Nephron (organoid): ENCODE results near the gene ARG2.

Experiments used
- H3K27ac Mint-ChIP-seq, 3 experiments: 2 replicates each; pipeline ENCODE4 v1.8.0; 2020; ENCODE audit warnings: mixed read lengths in 3 of 3, mild to moderate bottlenecking in 2 of 3, moderate library complexity in 1 of 3
- H3K27me3 Mint-ChIP-seq: 2 replicates; pipeline ENCODE4 v1.8.0; 2021; ENCODE audit warnings: low read depth, mild to moderate bottlenecking, moderate library complexity, mixed read lengths
- H3K36me3 Mint-ChIP-seq: 2 replicates; pipeline ENCODE4 v1.8.0; 2020; ENCODE audit warnings: low read depth, mixed read lengths
- H3K4me1 Mint-ChIP-seq: 2 replicates; pipeline ENCODE4 v1.8.0; 2020; ENCODE audit warnings: mixed read lengths
- H3K4me3 Mint-ChIP-seq, 3 experiments: 2 replicates each; pipeline ENCODE4 v1.8.0; 2020; ENCODE audit warnings: mild to moderate bottlenecking in 3 of 3, mixed read lengths in 3 of 3, moderate library complexity in 2 of 3
- H3K9me3 Mint-ChIP-seq: 2 replicates; pipeline ENCODE4 v1.8.0; 2020; ENCODE audit warnings: mixed read lengths
- TF ChIP-seq, protein P1 (sequence below), 3 experiments: fragments of 200-600 bp; sonication (generic); IDR thresholded peaks; one replicate each; pipeline ENCODE4 v1.5.0; 2021; ENCODE audit warnings: antibody characterized with exemption in 3 of 3; ENCODE audit not compliant: unreplicated experiment in 3 of 3

Gene ARG2

DNA sequence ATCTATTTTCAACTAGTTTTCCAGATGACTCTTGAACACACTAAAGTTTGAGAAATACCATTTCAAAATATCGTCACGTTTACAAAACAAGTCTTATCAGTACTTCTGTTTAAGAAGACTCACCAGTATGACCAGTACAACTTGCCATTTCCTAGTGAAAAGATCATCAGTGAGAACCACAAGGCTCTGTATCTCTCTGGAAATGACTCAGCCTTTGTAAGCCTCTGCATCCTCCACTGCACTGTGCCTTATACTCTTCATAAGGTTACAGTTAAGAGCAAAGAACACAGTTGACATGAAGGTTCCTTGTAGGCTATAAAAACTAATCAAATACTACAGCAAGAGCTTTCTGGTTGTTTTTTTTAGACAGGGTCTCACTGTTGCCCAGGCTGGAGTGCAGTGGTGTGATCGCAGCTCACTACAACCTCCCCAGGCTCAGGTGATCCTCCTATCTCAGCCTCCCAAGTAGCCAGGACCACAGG is 60.4 kb downstream of the ARG2 start:
- H3K27me3 Mint-ChIP-seq, result no peaks in the 10 kb centered on the region
- H3K9me3 Mint-ChIP-seq, result no peaks in the 10 kb centered on the region
- H3K27ac Mint-ChIP-seq, result no peak overlapping the region
- H3K4me1 Mint-ChIP-seq, result peaks cover 11% of the 10 kb centered on the region
- TF ChIP-seq, protein P1, sequence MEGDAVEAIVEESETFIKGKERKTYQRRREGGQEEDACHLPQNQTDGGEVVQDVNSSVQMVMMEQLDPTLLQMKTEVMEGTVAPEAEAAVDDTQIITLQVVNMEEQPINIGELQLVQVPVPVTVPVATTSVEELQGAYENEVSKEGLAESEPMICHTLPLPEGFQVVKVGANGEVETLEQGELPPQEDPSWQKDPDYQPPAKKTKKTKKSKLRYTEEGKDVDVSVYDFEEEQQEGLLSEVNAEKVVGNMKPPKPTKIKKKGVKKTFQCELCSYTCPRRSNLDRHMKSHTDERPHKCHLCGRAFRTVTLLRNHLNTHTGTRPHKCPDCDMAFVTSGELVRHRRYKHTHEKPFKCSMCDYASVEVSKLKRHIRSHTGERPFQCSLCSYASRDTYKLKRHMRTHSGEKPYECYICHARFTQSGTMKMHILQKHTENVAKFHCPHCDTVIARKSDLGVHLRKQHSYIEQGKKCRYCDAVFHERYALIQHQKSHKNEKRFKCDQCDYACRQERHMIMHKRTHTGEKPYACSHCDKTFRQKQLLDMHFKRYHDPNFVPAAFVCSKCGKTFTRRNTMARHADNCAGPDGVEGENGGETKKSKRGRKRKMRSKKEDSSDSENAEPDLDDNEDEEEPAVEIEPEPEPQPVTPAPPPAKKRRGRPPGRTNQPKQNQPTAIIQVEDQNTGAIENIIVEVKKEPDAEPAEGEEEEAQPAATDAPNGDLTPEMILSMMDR (IDR thresholded peaks at IDR 0.05; ENCODE audit: unreplicated experiment in 3 of 3), result no peak
- H3K4me3 Mint-ChIP-seq, result no peak overlapping the region
- peaks cover 59% of the 10 kb centered on the region for H3K36me3 Mint-ChIP-seq

DNA sequence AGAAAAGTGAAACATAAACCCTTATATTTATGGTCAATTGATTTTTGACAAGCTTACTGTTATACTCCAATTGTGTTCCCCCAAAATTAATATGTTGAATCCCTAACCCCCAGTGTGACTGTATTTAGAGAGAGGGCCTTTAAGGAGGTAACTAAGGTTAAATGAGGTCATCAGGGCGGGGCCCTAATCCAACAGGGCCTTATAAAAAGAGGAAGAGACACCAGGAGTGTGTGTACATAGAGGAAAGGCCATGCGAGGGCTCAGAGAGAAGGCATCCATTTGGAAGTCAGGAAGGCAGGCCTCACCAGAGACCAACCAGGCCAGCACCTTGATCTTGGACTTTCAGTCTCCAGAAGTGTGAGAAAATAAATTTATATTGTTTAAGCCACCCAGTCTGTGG is 61.2 kb downstream of the ARG2 start:
- Mint-ChIP-seq H3K9me3 (no peaks in the 10 kb centered on the region), H3K4me1 (peaks cover 11% of the 10 kb centered on the region), H3K4me3 (no peak overlapping the region), H3K27ac (peak overlapping the region in 1 of 3 experiments; percentile 59), H3K27me3 (no peaks in the 10 kb centered on the region), H3K36me3 (peaks cover 67% of the 10 kb centered on the region)
- TF ChIP-seq, protein P1 (IDR thresholded peaks at IDR 0.05; ENCODE audit: unreplicated experiment in 3 of 3), result no peak

DNA sequence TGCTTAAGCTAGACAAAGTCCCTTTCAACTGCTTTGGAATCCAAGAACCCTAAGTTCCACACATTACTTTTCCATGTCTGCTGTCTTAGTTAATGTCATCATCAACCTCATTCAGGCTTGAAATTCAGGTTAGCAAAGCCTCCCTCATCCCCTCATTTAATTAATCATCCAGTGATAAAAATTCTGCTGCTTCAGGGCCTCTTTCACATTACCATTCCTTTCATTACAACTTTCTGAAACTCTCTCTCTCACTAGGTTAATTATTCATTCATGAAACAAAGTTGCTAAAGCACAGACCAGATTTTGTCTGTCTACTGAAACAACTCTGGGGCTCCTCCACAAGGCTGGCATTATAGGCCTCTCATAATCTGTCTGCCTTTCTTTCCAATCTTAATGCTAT is 64.1 kb downstream of the ARG2 start:
- no peaks in the 10 kb centered on the region for H3K27me3 Mint-ChIP-seq

DNA sequence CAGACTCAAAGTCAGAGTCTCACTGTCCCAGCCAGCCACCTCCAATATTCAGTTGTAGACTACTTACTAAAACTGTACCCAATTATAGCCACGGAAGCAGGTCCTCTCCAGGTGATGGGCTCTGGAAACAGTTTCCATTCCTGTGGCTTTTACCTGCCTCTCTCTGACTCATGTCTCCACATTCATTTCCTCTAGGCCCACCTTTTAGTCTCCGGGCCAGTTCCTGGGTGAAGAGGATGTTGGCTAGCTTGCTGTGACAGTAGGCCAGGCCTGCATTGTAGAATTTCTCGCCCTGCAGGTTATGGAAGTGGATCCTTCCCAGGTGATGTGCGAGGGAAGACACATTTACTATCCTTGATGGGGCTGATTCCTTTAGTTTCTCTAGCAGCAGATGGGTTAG is 70.3 kb downstream of the ARG2 start:
- no peak overlapping the region for H3K4me3 Mint-ChIP-seq
- H3K27ac Mint-ChIP-seq, result no peak overlapping the region
- no peaks in the 10 kb centered on the region for H3K9me3 Mint-ChIP-seq
- TF ChIP-seq, protein P1 (IDR thresholded peaks at IDR 0.05; ENCODE audit: unreplicated experiment in 3 of 3), result no peak
- H3K27me3 Mint-ChIP-seq, result no peaks in the 10 kb centered on the region
- H3K36me3 Mint-ChIP-seq, result peaks cover 71% of the 10 kb centered on the region
- H3K4me1 Mint-ChIP-seq, result peaks cover 19% of the 10 kb centered on the region

More for the DNA sequence above, 64.1 kb downstream of the ARG2 start:
- peak overlapping the region in 1 of 3 experiments; percentile 0 for H3K4me3 Mint-ChIP-seq
- peak overlapping the region; percentile 72 to 93 (median 83) for H3K27ac Mint-ChIP-seq
- no peaks in the 10 kb centered on the region for H3K9me3 Mint-ChIP-seq
- no peaks in the 10 kb centered on the region for H3K4me1 Mint-ChIP-seq
- TF ChIP-seq, protein P1 (IDR thresholded peaks at IDR 0.05; ENCODE audit: unreplicated experiment in 3 of 3), result no peak
- peaks cover 71% of the 10 kb centered on the region for H3K36me3 Mint-ChIP-seq

DNA sequence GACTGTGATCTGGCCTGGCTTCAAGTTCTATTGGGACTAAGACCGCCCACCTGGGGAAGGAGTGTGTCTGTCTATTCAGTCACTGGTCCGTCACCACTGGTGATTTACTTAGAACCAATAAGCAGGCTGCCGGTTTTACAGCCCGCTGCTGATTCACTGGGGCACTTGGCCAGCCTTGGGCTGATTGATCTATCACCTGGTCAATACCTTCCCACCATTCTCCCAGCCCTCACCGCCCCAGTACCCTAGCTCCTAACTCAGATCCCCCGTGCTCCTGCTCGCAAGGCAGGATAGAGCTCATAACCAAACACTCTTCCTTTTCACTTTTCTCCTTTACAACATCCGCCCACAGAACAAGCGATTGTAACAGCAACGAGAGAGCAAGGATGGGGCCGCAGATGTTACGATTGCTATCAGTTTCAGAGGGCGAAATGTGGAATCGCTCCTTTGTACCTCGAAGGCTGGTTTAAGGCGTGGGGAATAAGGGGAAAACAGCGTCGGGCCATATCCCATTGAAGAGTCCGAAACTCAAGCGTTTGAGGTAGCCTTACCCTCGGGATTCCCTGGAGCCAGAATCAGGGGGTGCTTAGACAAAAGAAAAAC is 75.2 kb downstream of the ARG2 start:
- Mint-ChIP-seq H3K36me3 (peaks cover 28% of the 10 kb centered on the region), H3K27me3 (peaks cover 4% of the 10 kb centered on the region), H3K4me3 (peak overlapping the region; percentile 89 to 95 (median 93)), H3K27ac (peak overlapping the region; percentile 85 to 94 (median 86)), H3K4me1 (peaks cover 27% of the 10 kb centered on the region), H3K9me3 (no peaks in the 10 kb centered on the region)
- TF ChIP-seq, protein P1 (IDR thresholded peaks at IDR 0.05; ENCODE audit: unreplicated experiment in 3 of 3), result no peak

DNA sequence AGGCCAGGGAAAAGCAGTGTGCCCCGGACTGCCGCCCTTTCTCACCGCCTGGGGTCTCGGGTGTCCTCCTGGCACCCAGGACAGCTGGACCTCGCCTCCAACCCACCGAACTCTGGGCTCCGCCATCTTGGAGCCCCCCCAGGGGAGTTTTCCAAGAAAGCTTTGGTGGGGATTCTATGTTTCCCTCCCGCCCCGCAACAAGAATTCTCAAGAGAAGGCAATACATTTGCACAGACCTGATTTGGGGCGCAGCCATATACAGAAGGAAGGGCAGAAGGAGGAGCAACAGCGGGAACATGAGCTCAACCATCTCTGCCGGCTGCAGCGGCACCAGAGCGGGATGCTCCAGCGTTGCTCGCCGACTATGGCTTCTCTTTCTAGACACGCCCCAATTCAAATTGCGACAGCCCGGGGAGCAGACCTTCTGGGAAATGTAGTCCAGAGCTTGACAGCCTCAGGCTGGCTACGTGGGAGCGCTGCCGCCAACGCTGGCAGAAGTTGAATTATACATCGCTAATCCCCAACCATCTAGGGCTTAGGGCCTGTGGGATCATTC is 75.8 kb downstream of the ARG2 start, which contains the start of gene RDH11:
RDH11 (minus strand) TSS at position 371 of the 556 bp plus-strand sequence; CDS start at position 310, 61 bp downstream.
- H3K36me3 Mint-ChIP-seq, result peaks cover 22% of the 10 kb centered on the region
- H3K9me3 Mint-ChIP-seq, result no peaks in the 10 kb centered on the region
- H3K27ac Mint-ChIP-seq, result peak within 1 kb of the TSS; percentile 85 to 94 (median 86)
- peaks cover 27% of the 10 kb centered on the region for H3K4me1 Mint-ChIP-seq
- TF ChIP-seq, protein P1 (IDR thresholded peaks at IDR 0.05; ENCODE audit: unreplicated experiment in 3 of 3), result no peak
- H3K4me3 Mint-ChIP-seq, result peak within 1 kb of the TSS; percentile 89 to 95 (median 93)
- H3K27me3 Mint-ChIP-seq, result peaks cover 4% of the 10 kb centered on the region
